NT2/D1 (cell line): ENCODE measurements around the gene ADK.

ENCODE experiments used
- YY1 ChIP-seq: IDR thresholded peaks from 2 replicates; pipeline ENCODE4 v1.6.1; 2011; ENCODE audit not compliant: insufficient read length, insufficient read depth
- ZNF274 ChIP-seq: IDR thresholded peaks from 2 replicates; pipeline ENCODE4 v1.6.1; 2011; ENCODE audit warnings: mild to moderate bottlenecking, low read depth, low read length

- TF ChIP-seq YY1 (no peak), ZNF274 (no peak)
These were observed 587.5 kb downstream of the ADK start for GRCh38 chr10:74738542-74738941.
